GM21515 (cell line): ENCODE results near the gene MAP1LC3B2.

Source experiments
- ATAC-seq: cut with Tn5 transposase; IDR thresholded peaks from one replicate; pipeline ENCODE4 v1.9.1; 2021; ENCODE audit not compliant: unreplicated experiment

MAP1LC3B2 gene

GRCh38 chr12:116610971-116611541 lies 51.9 kb downstream of the MAP1LC3B2 start:
- no peak for ATAC-seq

- no peak for ATAC-seq
These were observed 53.3 kb downstream of the MAP1LC3B2 start for GRCh38 chr12:116612436-116612835.

- no peak for ATAC-seq
These were observed 54.1 kb downstream of the MAP1LC3B2 start for GRCh38 chr12:116613256-116613655.

- ATAC-seq: no peak
These were observed 55.2 kb downstream of the MAP1LC3B2 start for GRCh38 chr12:116614194-116614915.

GRCh38 chr12:116615141-116615861 lies 56.1 kb downstream of the MAP1LC3B2 start:
- ATAC-seq: no peak

GRCh38 chr12:116616536-116617248 lies 57.5 kb downstream of the MAP1LC3B2 start:
- ATAC-seq: no peak

GRCh38 chr12:116619246-116619645 lies 60.1 kb downstream of the MAP1LC3B2 start:
- ATAC-seq: no peak

- ATAC-seq: no peak
These were observed 60.9 kb downstream of the MAP1LC3B2 start for GRCh38 chr12:116620124-116620491.

- no peak for ATAC-seq
These were observed 61.5 kb downstream of the MAP1LC3B2 start for GRCh38 chr12:116620492-116621191.

- no peak for ATAC-seq
These were observed 62.0 kb downstream of the MAP1LC3B2 start for GRCh38 chr12:116621194-116621593.

GRCh38 chr12:116624516-116624915 lies 65.3 kb downstream of the MAP1LC3B2 start:
- ATAC-seq: no peak

- no peak for ATAC-seq
These were observed 67.0 kb downstream of the MAP1LC3B2 start for GRCh38 chr12:116626153-116626552.
